Brain microvascular endothelial cell (primary cell): Measurements from ENCODE around the gene PPME1.
A peak's percentile ranks its signal among the peaks of the same experiment; 100 is the strongest.

Experiments
- DNase-seq: peaks from one replicate; pipeline ENCODE4 v3.0.0-alpha.2; 2020
- H3K27ac ChIP-seq: fragments of 250-450 bp; sonication (Bioruptor Pico); 2 replicates; pipeline ENCODE4 v1.5.1; 2020; ENCODE audit warnings: mild to moderate bottlenecking, moderate library complexity
- H3K27me3 ChIP-seq: fragments of 250-450 bp; sonication (Bioruptor Pico); replicated peaks from 2 replicates; pipeline ENCODE4 v1.5.1; 2020; ENCODE audit warnings: mild to moderate bottlenecking
- H3K36me3 ChIP-seq: fragments of 250-450 bp; sonication (Bioruptor Pico); replicated peaks from 2 replicates; pipeline ENCODE4 v1.5.1; 2020; ENCODE audit warnings: mild to moderate bottlenecking
- H3K4me3 ChIP-seq: 2 replicates; pipeline ENCODE4 v1.5.1; 2011; ENCODE audit warnings: low read depth, mild to moderate bottlenecking, control low read depth, low read length, moderate library complexity
- CTCF ChIP-seq: IDR thresholded peaks from 2 replicates; pipeline ENCODE4 v1.5.1; 2011; ENCODE audit warnings: low read depth, mild to moderate bottlenecking, moderate library complexity, low read length, control low read depth, inconsistent platforms; ENCODE audit errors: missing control alignments
- in situ Hi-C: cut with HindIII; loops from 2 replicates; pipeline ENCODE4 v1.10.0; 2017; ENCODE audit warnings: low sequenced_read_pairs, low pct_ligation_motif_present

Gene PPME1

GRCh38 chr11:74221816-74222215 is 50.7 kb downstream of the PPME1 start:
- DNase-seq, result peak; percentile 9
- TF ChIP-seq CTCF, result no peak
- in situ Hi-C loops, result no loop called here
- H3K27me3 ChIP-seq, result no peaks in the 10 kb centered on the region
- H3K4me3 ChIP-seq, result no peak overlapping the region
- no peak overlapping the region for H3K27ac ChIP-seq
- no peaks in the 10 kb centered on the region for H3K36me3 ChIP-seq

GRCh38 chr11:74225565-74225964 is 54.5 kb downstream of the PPME1 start:
- in situ Hi-C loops, result no loop called here
- no peak for DNase-seq
- Histone ChIP-seq H3K27ac (no peak overlapping the region), H3K4me3 (no peak overlapping the region), H3K27me3 (no peaks in the 10 kb centered on the region), H3K36me3 (peaks cover 3% of the 10 kb centered on the region)
- TF ChIP-seq CTCF, result no peak

- H3K4me3 ChIP-seq, result no peak overlapping the region
- H3K36me3 ChIP-seq, result peaks cover 5% of the 10 kb centered on the region
- no peaks in the 10 kb centered on the region for H3K27me3 ChIP-seq
- in situ Hi-C loops, result no loop called here
- DNase-seq, result no peak
- no peak overlapping the region for H3K27ac ChIP-seq
- TF ChIP-seq CTCF, result no peak
These were observed 55.8 kb downstream of the PPME1 start for GRCh38 chr11:74226907-74227306.

GRCh38 chr11:74232311-74232950 is 61.3 kb downstream of the PPME1 start:
- Histone ChIP-seq H3K36me3 (peaks cover 15% of the 10 kb centered on the region), H3K27ac (no peak overlapping the region), H3K4me3 (no peak overlapping the region), H3K27me3 (no peaks in the 10 kb centered on the region)
- DNase-seq, result no peak
- no peak for TF ChIP-seq CTCF
- in situ Hi-C loops, result no loop called here

- in situ Hi-C loops, result no loop called here
- H3K27ac ChIP-seq, result no peak overlapping the region
- DNase-seq, result no peak
These were observed 62.6 kb downstream of the PPME1 start for GRCh38 chr11:74233683-74234082.

More at GRCh38 chr11:74233683-74234082, 62.6 kb downstream of the PPME1 start:
- H3K36me3 ChIP-seq, result peaks cover 17% of the 10 kb centered on the region
- H3K4me3 ChIP-seq, result no peak overlapping the region
- H3K27me3 ChIP-seq, result no peaks in the 10 kb centered on the region
- no peak for TF ChIP-seq CTCF
